Tibial nerve (tissue), 3 donors: ENCODE measurements around the gene GPR146.

Source experiments
- CTCF ChIP-seq, 5 experiments: fragments of 200-600 bp in 3 of 5; fragments of 450-650 bp in 2 of 5; sonication (generic) in 3 of 5; IDR thresholded peaks; one replicate each; pipeline ENCODE4 v1.5.1; 2016 to 2019; ENCODE audit warnings: antibody characterized with exemption in 5 of 5, mild to moderate bottlenecking in 3 of 5, moderate library complexity in 2 of 5
- POLR2A ChIP-seq, 2 donors: fragments of 450-650 bp; IDR thresholded peaks; one replicate each; pipeline ENCODE4 v1.6.1; 2017; ENCODE audit warnings: antibody characterized with exemption in 2 of 2, mild to moderate bottlenecking in 2 of 2, moderate library complexity in 2 of 2

GRCh38 chr7:1050956-1051690, 6.8 kb downstream of the GPR146 start:
- no peak for TF ChIP-seq CTCF (IDR thresholded peaks at IDR 0.05)
- TF ChIP-seq POLR2A (IDR thresholded peaks at IDR 0.05), result no peak
